CD4-positive, alpha-beta T cell treated with Interleukin-17A for 4 hours (primary cell): ENCODE measurements around the gene BLVRB.
"Not testable (repeated sequence)": the region's sequence is repeated elsewhere in the genome, so short reads cannot be mapped to it uniquely, and the experiment has no call there.

Experiments used
- DNase-seq: peaks from one replicate; pipeline ENCODE4 v3.0.0-alpha.2; 2020; ENCODE audit warnings: mixed read lengths

Gene BLVRB

DNA sequence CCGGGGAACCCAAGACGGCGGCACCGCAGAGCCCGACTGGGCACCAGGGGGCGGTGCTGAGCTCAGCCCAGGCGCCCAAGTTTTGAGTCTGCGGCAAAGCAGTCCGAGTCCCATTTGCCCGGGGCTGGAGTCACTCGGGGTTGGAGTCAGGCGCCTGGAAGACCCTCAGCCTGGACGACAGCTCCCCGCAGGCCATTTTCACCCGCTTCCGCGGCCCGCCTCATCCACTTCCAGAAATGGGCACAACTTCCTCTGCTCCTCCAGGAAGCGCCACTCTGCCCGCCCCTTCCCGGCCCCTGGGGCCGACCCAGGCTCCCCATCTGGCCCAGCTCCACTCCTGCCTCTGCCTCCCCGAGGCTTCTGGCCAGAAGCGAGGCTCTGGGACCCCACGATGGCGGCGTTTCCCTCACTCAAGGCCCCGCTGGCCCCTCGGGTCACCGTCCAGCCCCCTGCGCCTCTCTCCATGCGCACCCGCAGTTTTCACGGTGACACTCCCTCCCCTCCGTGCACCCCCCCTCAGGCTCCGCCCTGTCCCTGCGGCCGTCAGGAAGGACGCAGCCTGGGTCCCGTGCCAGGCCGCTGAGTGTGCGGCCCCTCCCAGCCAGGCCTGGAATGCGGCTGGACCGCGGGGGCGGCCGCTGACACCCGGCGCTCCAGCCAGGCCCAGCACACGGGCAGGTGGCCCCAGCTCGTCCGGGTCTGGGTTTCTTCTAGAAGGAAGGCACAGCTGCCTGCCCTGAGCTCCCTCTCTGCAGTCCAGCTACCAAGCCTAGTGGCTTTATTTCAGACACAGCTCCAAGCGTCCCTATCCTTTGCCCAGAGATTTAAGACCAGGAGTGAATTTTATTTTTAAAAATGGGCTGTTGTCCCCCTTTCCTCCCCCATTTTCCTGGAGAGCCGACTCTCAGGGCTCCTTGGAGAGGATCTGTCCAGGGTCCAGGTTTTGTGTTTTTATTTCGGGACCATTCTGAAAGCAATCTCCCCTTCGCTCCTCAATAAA is 44.5 kb downstream of the BLVRB start:
- DNase-seq: peak; percentile 82

- DNase-seq: no peak
These were observed 45.1 kb downstream of the BLVRB start for GRCh38 chr19:40420451-40420765.

- DNase-seq: no peak
These were observed 45.8 kb downstream of the BLVRB start for GRCh38 chr19:40419780-40420179.

DNA sequence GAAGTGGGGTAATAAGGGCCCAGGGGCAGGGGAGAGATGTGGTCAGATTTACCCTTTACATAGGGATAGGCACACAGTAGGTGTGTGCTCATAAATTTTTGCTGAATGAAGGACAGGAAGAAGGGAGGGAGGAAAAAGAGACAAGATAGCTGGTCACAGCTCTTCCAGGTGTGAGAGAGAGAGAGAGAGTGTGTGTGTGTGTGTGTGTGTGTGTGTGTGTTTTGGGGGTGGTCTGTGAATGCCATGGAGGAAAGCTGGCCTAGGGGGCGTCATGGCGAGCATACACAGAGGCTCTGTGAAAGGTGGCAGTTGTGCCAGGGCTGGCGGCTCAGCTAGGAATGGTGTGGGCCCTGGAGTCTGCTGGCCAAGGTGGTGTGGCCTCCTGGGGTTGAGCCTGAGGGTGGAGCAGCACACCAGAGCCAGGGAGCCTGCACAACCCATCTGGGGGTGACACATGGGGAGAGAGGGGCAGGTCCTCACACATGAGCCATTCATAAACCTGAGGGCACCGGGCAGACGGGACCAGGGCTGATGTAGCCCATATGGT is 46.4 kb downstream of the BLVRB start:
- no peak for DNase-seq

DNA sequence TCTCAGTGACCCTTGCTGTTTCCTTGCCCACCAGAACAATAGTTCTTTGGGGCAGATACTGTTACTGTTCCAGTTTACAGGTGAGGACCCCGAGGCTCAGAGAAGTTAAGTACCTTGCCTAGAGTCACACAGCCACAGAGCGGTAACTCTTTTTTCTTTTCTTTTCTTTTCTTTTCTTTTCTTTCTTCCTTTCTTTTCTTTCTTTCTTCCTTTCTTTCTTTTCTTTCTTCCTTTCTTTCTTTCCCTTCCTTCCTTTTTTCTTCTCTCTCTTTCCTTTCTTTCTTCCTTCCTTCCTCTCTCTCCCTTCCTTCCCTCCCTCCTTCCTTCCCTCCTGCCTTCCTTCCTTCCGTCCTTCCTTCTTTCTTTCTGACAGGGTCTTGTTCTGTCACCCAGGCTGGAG is 47.5 kb downstream of the BLVRB start:
- DNase-seq: no peak

- DNase-seq: no peak
These were observed 47.9 kb downstream of the BLVRB start for GRCh38 chr19:40417643-40417981.

DNA sequence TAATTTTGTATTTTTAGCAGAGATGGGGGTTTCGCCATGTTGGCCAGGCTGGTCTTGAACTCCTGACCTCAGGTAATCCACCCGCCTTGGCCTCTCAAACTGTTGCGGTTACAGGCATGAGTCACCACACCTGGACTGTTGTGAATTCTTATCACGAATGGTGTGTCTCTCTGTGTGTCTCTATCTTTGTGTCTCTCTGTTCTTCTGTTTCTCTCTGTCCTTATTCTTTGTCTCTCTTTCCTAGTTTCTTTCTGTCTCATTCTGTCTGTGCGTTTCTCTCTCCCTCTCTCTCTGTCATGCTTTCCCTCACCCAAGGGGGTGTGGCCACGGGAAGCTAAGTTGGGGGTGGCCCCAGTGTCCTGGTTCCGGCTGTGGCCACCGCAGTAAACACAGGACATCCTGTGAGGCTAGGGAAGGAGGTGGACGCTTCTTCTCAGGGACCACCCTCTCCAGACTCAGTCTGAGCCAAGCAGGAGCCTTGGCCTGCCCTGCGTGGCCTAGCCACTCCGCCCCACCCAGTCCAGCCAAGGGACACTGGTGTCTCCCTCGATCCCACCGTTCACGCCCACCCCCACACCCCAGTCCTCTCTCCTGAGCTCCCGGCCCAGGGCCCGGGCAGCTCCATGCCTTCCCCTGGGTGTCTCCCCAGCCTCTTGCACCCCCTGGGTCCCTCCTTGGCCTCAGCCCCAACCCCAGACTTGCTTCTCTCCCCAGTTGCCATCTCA is 48.5 kb downstream of the BLVRB start:
- DNase-seq: peak; percentile 18

- DNase-seq: no peak
These were observed 49.8 kb downstream of the BLVRB start for GRCh38 chr19:40415768-40416167.

GRCh38 chr19:40414542-40415535 is 50.7 kb downstream of the BLVRB start:
- DNase-seq: no peak

DNA sequence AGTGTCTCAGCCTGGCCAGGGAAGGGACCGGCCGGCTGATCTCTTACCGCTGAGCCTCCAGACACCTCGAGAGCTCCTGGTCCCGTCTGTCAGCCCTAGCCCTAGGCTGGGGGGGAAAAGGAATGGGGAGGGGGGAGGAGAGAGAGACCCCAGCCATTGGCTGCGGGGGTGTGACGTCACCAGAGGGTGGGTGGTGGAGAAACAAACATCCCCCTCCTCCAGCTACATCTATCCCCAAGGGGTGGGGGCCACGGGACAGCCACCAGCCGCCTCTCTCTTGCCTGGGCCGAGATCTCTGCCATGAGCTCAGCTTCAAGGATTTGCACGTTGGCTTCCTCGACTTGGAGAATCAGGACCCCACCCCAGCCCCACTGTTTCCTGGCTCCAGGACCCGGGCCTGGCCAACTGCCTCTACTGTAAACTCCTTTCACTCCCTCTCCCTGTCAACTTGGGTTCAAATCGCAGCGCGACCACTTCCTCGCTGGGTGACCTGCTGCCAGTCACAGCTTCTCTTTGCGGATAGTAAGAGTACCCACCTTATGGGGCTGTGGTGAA is 52.2 kb downstream of the BLVRB start, which contains the start of gene PRX:
TSS of gene PRX (minus strand) at position 88 of the 555 bp plus-strand sequence. CDS start 5,446 bp downstream, outside the sequence.
- no peak for DNase-seq

DNA sequence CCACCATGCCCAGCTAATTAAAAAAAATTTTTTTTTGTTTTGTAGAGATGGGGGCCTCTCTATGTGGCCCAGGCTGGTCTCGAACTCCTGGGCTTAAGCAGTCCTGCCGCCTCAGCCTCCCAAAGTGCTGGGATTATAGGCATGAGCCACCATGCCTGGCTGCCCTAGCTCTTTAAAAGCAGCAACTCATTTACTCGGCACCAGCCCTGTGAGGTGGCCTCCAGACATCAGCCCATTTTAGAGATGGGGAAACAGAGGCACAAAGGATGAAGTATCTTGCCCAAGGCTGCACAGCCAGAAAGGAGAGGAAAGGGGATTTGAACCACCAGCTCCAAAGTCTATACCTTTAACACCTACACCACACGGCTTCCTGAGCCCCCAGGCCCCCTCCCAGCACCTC is 52.7 kb downstream of the BLVRB start:
- DNase-seq: no peak

GRCh38 chr19:40411958-40412499 is 53.5 kb downstream of the BLVRB start:
- DNase-seq: no peak

DNA sequence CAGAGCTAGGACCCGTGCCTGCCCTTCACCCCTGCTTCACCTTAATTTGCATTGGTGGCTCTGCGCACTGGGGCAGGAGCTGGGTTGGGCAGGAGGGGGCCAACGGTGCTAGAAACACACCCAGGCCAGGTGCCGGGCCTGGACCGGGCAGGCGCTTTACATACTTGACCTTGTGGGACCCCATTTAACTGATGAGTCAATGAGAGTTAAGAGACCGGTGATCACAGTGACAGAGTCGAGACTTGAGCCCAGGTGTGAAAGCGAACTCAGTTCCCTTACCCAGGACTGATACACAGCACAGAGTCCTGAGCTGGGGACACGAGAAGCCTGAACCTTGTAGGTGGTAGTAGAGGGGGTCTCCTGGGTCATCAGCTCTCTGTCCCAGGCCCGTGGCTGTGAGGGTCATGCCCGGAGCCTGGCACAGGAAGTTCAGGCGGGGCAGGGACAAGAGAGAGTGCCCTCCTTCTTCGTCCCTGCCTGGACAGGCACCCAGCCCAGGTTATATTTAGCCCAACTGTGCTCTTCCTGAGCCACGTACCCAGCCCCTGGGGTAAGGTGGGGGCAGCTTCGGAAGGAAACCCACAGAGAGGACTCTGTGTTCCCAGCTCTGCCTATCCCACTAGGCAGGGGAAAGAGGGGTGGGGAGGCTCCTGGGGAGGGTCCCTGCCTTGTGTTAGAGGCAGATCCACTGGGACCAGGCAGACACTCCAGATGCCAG is 54.3 kb downstream of the BLVRB start:
- no peak for DNase-seq

- no peak for DNase-seq
These were observed 55.5 kb downstream of the BLVRB start for GRCh38 chr19:40410030-40410389.

- DNase-seq: not testable (repeated sequence)
These were observed 57.0 kb downstream of the BLVRB start for GRCh38 chr19:40408598-40408925.

DNA sequence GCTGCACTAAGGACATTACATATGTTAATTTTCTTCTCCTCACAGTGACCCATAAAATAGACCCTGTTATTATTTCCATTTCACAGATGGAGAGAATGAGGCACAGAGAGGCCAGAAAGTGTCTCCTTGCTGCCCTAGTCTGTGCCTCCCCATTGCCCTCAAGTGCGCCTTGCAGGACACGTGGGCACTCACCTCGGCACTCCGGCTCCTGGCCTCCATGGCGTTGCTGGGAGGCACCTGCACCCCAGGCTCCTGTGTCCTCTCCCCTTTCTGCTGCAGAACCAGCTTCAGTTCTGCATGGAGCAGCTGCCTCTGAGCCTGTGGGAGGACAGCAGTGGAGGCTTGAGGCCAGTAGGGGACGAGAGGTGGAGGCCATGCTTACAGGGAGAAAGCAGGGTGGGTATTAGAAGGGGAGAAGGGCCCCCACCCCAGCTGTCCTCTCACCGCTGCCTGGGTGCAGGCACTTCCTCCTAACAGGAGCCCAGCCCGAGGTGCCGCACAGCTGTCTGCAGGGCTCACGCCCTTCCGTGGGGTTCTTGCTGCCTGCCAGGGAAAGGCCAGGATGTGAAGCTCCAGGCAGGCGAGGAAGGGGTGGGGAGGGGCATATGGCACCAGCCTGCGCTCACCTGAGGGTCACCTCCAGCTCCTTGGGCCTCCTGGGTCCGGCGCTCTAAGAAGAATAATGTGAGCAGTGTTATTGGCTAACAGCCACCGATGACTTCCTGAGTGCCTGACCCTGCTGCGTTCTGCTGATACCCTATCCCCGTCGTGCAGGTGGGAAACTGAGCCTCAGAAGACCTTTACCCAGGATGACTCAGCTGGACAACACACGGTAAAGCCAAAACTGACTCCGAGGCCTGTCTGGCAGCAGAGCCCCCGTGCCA is 57.6 kb downstream of the BLVRB start:
- DNase-seq: peak; percentile 15

DNA sequence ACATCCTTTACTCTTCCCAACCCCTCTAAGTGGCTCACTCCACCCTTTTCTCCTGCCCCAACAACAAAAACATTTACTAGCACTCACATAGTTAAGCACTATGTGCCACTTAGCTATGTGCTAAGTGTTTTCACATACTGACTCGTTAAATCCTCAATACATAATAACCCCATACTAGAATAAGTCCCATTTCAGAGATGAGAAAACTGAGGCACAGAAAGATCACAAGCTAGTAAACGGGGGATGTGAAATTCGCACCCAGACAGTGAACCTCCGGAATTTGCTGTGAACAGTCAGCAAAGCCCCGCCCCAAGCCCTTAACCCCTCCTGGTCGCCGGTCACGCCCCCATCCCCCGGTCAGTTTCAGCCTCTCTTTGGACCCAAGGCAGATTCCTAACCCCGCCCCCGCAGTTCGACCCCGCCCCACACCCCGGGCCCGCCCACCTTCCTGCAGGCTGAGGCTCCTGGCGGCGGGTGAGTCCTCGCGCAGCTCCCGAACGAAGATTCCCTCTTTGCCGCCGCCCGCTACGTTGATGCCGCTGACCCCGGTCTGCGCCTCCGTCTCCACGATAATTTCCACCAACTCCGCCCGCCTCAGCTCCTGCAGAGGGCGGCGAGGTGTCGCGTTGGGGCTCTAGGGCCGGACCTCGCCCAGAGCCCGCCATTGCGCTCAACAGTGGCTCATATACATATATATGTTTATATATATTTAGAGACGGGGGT is 62.1 kb downstream of the BLVRB start:
- DNase-seq: peak; percentile 90

GRCh38 chr19:40400559-40400958 is 65.0 kb downstream of the BLVRB start:
- no peak for DNase-seq

DNA sequence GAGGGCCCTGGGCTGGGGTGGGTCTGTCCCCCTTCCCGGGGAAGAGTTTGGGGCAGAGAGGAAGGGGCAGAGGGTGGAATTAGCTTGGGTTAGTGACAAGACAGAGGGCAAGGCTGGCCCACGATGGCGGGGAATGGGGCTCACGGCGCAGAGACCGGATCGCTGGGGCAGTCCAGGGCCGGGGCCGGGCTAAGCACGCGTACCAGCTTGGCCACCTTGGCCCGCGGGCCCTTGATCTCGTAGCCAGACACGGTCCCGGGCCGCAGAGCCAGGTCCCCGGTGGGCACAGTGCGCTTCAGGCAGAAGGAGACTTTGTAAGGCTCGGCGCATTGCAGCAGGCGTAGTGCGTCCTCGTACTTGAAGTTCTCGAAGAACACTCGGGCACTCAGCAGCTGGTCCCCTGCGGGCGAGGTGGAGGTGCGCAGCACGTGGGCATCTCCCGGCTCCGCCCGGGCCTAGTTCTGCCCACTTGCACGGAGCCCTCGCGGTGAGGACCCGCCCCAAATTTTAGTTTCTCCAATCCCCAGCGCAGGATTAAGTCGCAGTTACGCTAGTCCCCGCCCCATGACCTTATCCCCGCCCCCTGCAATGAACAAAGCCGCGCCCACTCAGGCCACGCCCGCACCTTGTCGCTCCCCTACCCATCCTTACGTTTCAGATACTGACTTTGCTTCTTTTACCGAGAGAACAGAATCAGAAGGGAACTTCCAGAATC is 67.0 kb downstream of the BLVRB start:
- peak; percentile 84 for DNase-seq
